H9 (cell line): ENCODE measurements around the gene NXN. TPM values are rescaled to one million over a fixed set of nuclear protein-coding genes. Genes with fewer than 3 reads are reported as not detected.

ENCODE experiments used
- DNase-seq: peaks from one replicate; pipeline ENCODE4 v3.0.0-alpha.2; 2017
- H2AFZ ChIP-seq: one replicate; pipeline ENCODE4 v1.6.1; 2013; ENCODE audit warnings: mild to moderate bottlenecking, low read length, control low read depth, moderate library complexity
- H2AK5ac ChIP-seq: 2 replicates; pipeline ENCODE4 v1.6.1; 2013; ENCODE audit warnings: low read length, control low read depth, mixed read lengths; ENCODE audit not compliant: insufficient read length
- H2BK120ac ChIP-seq: one replicate; pipeline ENCODE4 v1.6.1; 2013; ENCODE audit warnings: low read depth, mild to moderate bottlenecking, low read length, control low read depth, inconsistent platforms; ENCODE audit not compliant: poor library complexity, severe bottlenecking
- H2BK12ac ChIP-seq: 2 replicates; pipeline ENCODE4 v1.6.1; 2013; ENCODE audit warnings: low read length, control low read depth, mixed read lengths, low read depth; ENCODE audit not compliant: insufficient read length
- H2BK15ac ChIP-seq: 2 replicates; pipeline ENCODE4 v1.6.1; 2013; ENCODE audit warnings: low read depth, low read length, control low read depth
- H2BK20ac ChIP-seq: one replicate; pipeline ENCODE4 v1.6.1; 2013; ENCODE audit warnings: low read depth, mild to moderate bottlenecking, low read length, control low read depth, inconsistent platforms; ENCODE audit not compliant: poor library complexity, severe bottlenecking
- H2BK5ac ChIP-seq: 2 replicates; pipeline ENCODE4 v1.6.1; 2013; ENCODE audit warnings: low read length, control low read depth, mixed read lengths; ENCODE audit not compliant: insufficient read length
- H3K14ac ChIP-seq: 2 replicates; pipeline ENCODE4 v1.6.1; 2013; ENCODE audit warnings: low read length, control low read depth; ENCODE audit not compliant: insufficient read depth
- H3K18ac ChIP-seq: 2 replicates; pipeline ENCODE4 v1.6.1; 2013; ENCODE audit warnings: low read depth, mild to moderate bottlenecking, mixed read lengths, low read length, control low read depth; ENCODE audit not compliant: insufficient read length
- H3K23ac ChIP-seq: 2 replicates; pipeline ENCODE4 v1.6.1; 2013; ENCODE audit warnings: low read length, control low read depth, mixed read lengths, low read depth; ENCODE audit not compliant: insufficient read length
- H3K23me2 ChIP-seq: 2 replicates; pipeline ENCODE4 v1.6.1; 2013; ENCODE audit warnings: low read depth, mild to moderate bottlenecking, mixed read lengths, low read length, control low read depth; ENCODE audit not compliant: insufficient read length, poor library complexity, severe bottlenecking
- H3K27ac ChIP-seq: 2 replicates; pipeline ENCODE4 v1.5.1; 2013; ENCODE audit warnings: low read length, control low read depth, mixed read lengths, low read depth; ENCODE audit not compliant: insufficient read length
- H3K27me3 ChIP-seq: 2 replicates; pipeline ENCODE4 v1.6.1; 2013; ENCODE audit warnings: low read length, control low read depth, inconsistent platforms; ENCODE audit not compliant: insufficient read depth
- H3K4ac ChIP-seq: 2 replicates; pipeline ENCODE4 v1.6.1; 2013; ENCODE audit warnings: low read depth, mild to moderate bottlenecking, control low read depth, inconsistent platforms, low read length, moderate library complexity
- H3K4me1 ChIP-seq: 2 replicates; pipeline ENCODE4 v1.6.1; 2013; ENCODE audit warnings: low read length, control low read depth, inconsistent platforms; ENCODE audit not compliant: insufficient read depth
- H3K4me2 ChIP-seq: 2 replicates; pipeline ENCODE4 v1.6.1; 2013; ENCODE audit warnings: low read length, control low read depth, mixed read lengths; ENCODE audit not compliant: insufficient read length, insufficient read depth
- H3K56ac ChIP-seq: 2 replicates; pipeline ENCODE4 v1.6.1; 2013; ENCODE audit warnings: low read depth, mild to moderate bottlenecking, mixed read lengths, low read length, control low read depth; ENCODE audit not compliant: insufficient read length
- H3K79me1 ChIP-seq: 2 replicates; pipeline ENCODE4 v1.6.1; 2013; ENCODE audit warnings: low read depth, mild to moderate bottlenecking, moderate library complexity, low read length, control low read depth, inconsistent platforms; ENCODE audit not compliant: insufficient read depth, poor library complexity, severe bottlenecking
- H3K79me2 ChIP-seq: 2 replicates; pipeline ENCODE4 v1.6.1; 2013; ENCODE audit warnings: low read length, control low read depth, inconsistent platforms; ENCODE audit not compliant: insufficient read depth
- H3K9ac ChIP-seq: 2 replicates; pipeline ENCODE4 v1.6.1; 2013; ENCODE audit warnings: low read length, control low read depth, mixed read lengths; ENCODE audit not compliant: insufficient read length; ENCODE audit errors: extremely low read depth
- H3K9me3 ChIP-seq: one replicate; pipeline ENCODE4 v1.6.1; 2013; ENCODE audit warnings: low read depth, low read length, inconsistent platforms; ENCODE audit not compliant: control insufficient read depth
- H3T11ph ChIP-seq: one replicate; pipeline ENCODE4 v1.6.1; 2013; ENCODE audit warnings: mild to moderate bottlenecking, low read length, control low read depth, inconsistent platforms
- H4K20me1 ChIP-seq: one replicate; pipeline ENCODE4 v1.6.1; 2013; ENCODE audit not compliant: control insufficient read depth, insufficient read length, insufficient read depth
- H4K5ac ChIP-seq: 2 replicates; pipeline ENCODE4 v1.6.1; 2013; ENCODE audit warnings: low read depth, mild to moderate bottlenecking, mixed read lengths, low read length, control low read depth; ENCODE audit not compliant: insufficient read length
- H4K8ac ChIP-seq: replicated peaks from 2 replicates; pipeline ENCODE4 v1.6.1; 2013; ENCODE audit warnings: low read length, control low read depth, mixed read lengths, low read depth; ENCODE audit not compliant: insufficient read length
- H4K91ac ChIP-seq: 2 replicates; pipeline ENCODE4 v1.6.1; 2013; ENCODE audit warnings: low read depth, mild to moderate bottlenecking, moderate library complexity, mixed read lengths, low read length, control low read depth; ENCODE audit not compliant: insufficient read length
- H3K27ac Mint-ChIP-seq, 3 experiments: 2 replicates in 2 of 3; 3 replicates in 1 of 3; pipeline ENCODE4 v1.8.0; 2020 to 2021; ENCODE audit warnings: mixed read lengths in 3 of 3, mild to moderate bottlenecking in 1 of 3, moderate library complexity in 1 of 3
- H3K27me3 Mint-ChIP-seq: 2 replicates; pipeline ENCODE4 v1.8.0; 2021; ENCODE audit warnings: low read depth, mild to moderate bottlenecking, moderate library complexity, mixed read lengths
- H3K36me3 Mint-ChIP-seq, 3 experiments: 2 replicates in 2 of 3; 3 replicates in 1 of 3; pipeline ENCODE4 v1.8.0; 2020 to 2021; ENCODE audit warnings: low read depth in 3 of 3, mixed read lengths in 3 of 3; ENCODE audit not compliant: insufficient read depth in 1 of 3
- H3K4me1 Mint-ChIP-seq, 2 experiments: 2 replicates each; pipeline ENCODE4 v1.8.0; 2020; ENCODE audit warnings: mixed read lengths in 2 of 2
- H3K4me3 Mint-ChIP-seq, 2 experiments: 2 replicates in 1 of 2; 3 replicates in 1 of 2; pipeline ENCODE4 v1.8.0; 2020 to 2021; ENCODE audit warnings: mild to moderate bottlenecking in 2 of 2, mixed read lengths in 2 of 2, moderate library complexity in 1 of 2
- H3K9me3 Mint-ChIP-seq, 2 experiments: 2 replicates in 1 of 2; 3 replicates in 1 of 2; pipeline ENCODE4 v1.8.0; 2020; ENCODE audit warnings: mild to moderate bottlenecking in 2 of 2, mixed read lengths in 2 of 2, moderate library complexity in 1 of 2
- WGBS: extraction: QIAGEN DNeasy Blood & Tissue Kit; methylation state at CpG from one replicate; pipeline ENCODE4 v1.1.7; 2013; ENCODE audit warnings: missing lambda C conversion rate, low lambda C conversion rate, mixed read lengths; ENCODE audit not compliant: insufficient read length; ENCODE audit errors: extremely low coverage; 5-methylcytosine and 5-hydroxymethylcytosine counted together
- total RNA-seq: library from RNA; stranded (reverse); gene quantifications from 2 replicates; pipeline ENCODE4 v1.2.1, GENCODE V29; 2021
- TF ChIP-seq, protein P1 (sequence below): fragments of 200-600 bp; sonication (generic); conservative IDR thresholded peaks from 3 replicates; pipeline ENCODE4 v1.8.0; 2021; ENCODE audit warnings: antibody characterized with exemption, mild to moderate bottlenecking

Gene NXN
- total RNA-seq, 1 experiment from 2014 or later = 93.6 TPM

DNA sequence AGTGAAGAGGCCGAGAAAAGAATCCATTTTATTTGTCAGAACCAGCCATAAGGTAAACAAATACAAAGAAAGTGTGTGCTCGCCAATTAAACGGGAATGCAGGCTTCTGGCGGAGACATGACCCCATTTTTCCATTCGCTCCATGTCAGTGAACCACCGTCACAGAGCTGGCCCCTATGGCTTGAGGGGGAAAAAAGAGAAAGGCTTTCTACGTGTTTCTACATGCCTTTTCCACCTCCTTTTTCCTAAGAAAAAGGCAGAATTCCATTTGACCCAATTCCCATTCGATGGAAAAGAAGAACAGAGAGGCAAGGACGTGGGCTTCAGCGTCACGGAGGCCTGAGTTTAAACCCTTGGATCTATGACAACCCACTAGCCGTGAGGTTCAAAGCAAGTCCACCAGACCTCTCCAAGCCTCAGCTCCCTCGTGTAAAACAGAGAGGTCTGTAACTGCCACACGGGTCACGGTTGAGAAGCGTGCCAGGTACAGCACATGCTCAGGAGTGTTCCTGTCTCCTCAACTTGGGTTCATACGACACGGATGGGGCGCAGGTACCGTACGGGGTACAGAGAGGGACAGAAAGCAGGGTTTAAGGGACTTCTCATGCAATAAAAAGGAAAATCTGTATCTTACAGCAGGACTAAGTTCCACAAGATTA lies 91.9 kb downstream of the NXN start:
- Histone ChIP-seq H3K23me2 (no peaks in the 10 kb centered on the region), H2AFZ (no peak overlapping the region), H3T11ph (no peak overlapping the region), H3K27ac (peak overlapping the region; percentile 16), H4K5ac (no peak overlapping the region), H2BK120ac (no peak overlapping the region), H3K9me3 (no peaks in the 10 kb centered on the region), H3K56ac (no peak overlapping the region), H3K23ac (no peak overlapping the region), H3K9ac (no peak overlapping the region), H3K79me1 (peaks cover 14% of the 10 kb centered on the region), H3K14ac (no peak overlapping the region), H3K18ac (no peak overlapping the region), H3K4me2 (no peak overlapping the region), H3K4me1 (peaks cover 5% of the 10 kb centered on the region; the same call in 1 of the 2 replicates), H2BK15ac (no peak overlapping the region), H4K8ac (no peak overlapping the region), H4K91ac (no peak overlapping the region), H4K20me1 (no peaks in the 10 kb centered on the region), H2BK12ac (no peak overlapping the region), H2AK5ac (no peak overlapping the region), H3K4ac (no peak overlapping the region), H3K79me2 (peaks cover 7% of the 10 kb centered on the region; the same call in 1 of the 2 replicates), H2BK5ac (no peak overlapping the region), H2BK20ac (no peak overlapping the region), H3K27me3 (peaks cover 3% of the 10 kb centered on the region; the same call in 1 of the 2 replicates)
- Mint-ChIP-seq H3K27ac (peak overlapping the region; percentile 74 to 96 (median 83); a peak in 5 of 7 replicates), H3K4me3 (no peak overlapping the region), H3K27me3 (no peaks in the 10 kb centered on the region), H3K36me3 (peaks cover 0 to 3% (median 3%) of the 10 kb centered on the region in 3 experiments; a peak in 4 of 7 replicates), H3K4me1 (peaks cover 47 to 48% of the 10 kb centered on the region in 2 experiments), H3K9me3 (no peaks in the 10 kb centered on the region)
- no CpG with 5 or more reads among the region's 21 CpGs for WGBS
- TF ChIP-seq, protein P1, sequence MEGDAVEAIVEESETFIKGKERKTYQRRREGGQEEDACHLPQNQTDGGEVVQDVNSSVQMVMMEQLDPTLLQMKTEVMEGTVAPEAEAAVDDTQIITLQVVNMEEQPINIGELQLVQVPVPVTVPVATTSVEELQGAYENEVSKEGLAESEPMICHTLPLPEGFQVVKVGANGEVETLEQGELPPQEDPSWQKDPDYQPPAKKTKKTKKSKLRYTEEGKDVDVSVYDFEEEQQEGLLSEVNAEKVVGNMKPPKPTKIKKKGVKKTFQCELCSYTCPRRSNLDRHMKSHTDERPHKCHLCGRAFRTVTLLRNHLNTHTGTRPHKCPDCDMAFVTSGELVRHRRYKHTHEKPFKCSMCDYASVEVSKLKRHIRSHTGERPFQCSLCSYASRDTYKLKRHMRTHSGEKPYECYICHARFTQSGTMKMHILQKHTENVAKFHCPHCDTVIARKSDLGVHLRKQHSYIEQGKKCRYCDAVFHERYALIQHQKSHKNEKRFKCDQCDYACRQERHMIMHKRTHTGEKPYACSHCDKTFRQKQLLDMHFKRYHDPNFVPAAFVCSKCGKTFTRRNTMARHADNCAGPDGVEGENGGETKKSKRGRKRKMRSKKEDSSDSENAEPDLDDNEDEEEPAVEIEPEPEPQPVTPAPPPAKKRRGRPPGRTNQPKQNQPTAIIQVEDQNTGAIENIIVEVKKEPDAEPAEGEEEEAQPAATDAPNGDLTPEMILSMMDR = no peak
- no peak for DNase-seq
